NCI-H460 (cell line): ENCODE results near the gene GID4. TPM values are rescaled to one million over a fixed set of nuclear protein-coding genes. Genes with fewer than 3 reads are reported as not detected.

Experiments
- total RNA-seq: library from RNA; depleted of rRNA; stranded (reverse); fragments of >200 nt; shearing (Covaris generic); gene quantifications from 2 replicates; pipeline ENCODE4 v1.2.3, GENCODE V29; 2014; rRNA removed

The GID4 gene
- total RNA-seq, 1 experiment from 2014 or later: 14.8 TPM

Other genes starting within 250 kb of the GID4 start
- 72.5 and 74.8 TPM in 2 replicates for gene SREBF1, start 202.4 kb upstream of the GID4 start, total RNA-seq
- gene TOM1L2, start 67.0 kb upstream of the GID4 start, total RNA-seq: 9.7 and 9.9 TPM in 2 replicates
- gene DRC3, start 66.5 kb upstream of the GID4 start, total RNA-seq: 0.40 and 0.63 TPM in 2 replicates
- 8.0 and 8.4 TPM in 2 replicates for gene ATPAF2, start 240 bp upstream of the GID4 start, total RNA-seq
- gene DRG2, start 48.5 kb downstream of the GID4 start, total RNA-seq: 41.6 and 42.5 TPM in 2 replicates
- gene MYO15A, start 69.3 kb downstream of the GID4 start, total RNA-seq: 0.06 and 0.30 TPM in 2 replicates
- 94.1 and 96.2 TPM in 2 replicates for gene ALKBH5, start 144.4 kb downstream of the GID4 start, total RNA-seq
- gene LLGL1, start 186.2 kb downstream of the GID4 start, total RNA-seq: 11.9 and 12.6 TPM in 2 replicates
- gene FLII, start 219.3 kb downstream of the GID4 start, total RNA-seq: 175 and 179 TPM in 2 replicates
- gene MIEF2, start 221.3 kb downstream of the GID4 start, total RNA-seq: 5.2 and 5.3 TPM in 2 replicates